HCT116 (cell line): ENCODE data around the gene TMIE. TPM values are rescaled to one million over a fixed set of nuclear protein-coding genes. Genes with fewer than 3 reads are reported as not detected.

Source experiments
- ATAC-seq: fragments of 200-7000 bp; cut with Tn5 transposase; 2 replicates; pipeline ENCODE4 v1.9.1; 2020; ENCODE audit warnings: mild to moderate bottlenecking, moderate library complexity
- BruUV-seq: library from RNA; stranded (reverse); fragments of 400-500 nt; replicated peaks from 2 replicates; lab custom pipeline; 2021; lab: Mats Ljungman, UMichigan
- CTCF ChIA-PET: fragments of 300-600 bp; sonication (Branson Sonifier 250); formaldehyde crosslinking; loops from one replicate; lab custom pipeline; 2021; ENCODE audit warnings: antibody characterized with exemption; lab: Charles Lee
- POLR2A ChIA-PET: fragments of 300-600, 350-600 bp; sonication (Branson Sonifier 250); formaldehyde crosslinking; loops from one replicate; lab custom pipeline; 2021; ENCODE audit warnings: antibody characterized with exemption; lab: Charles Lee
- RAD21 ChIA-PET, 2 experiments: fragments of 300-600 bp; sonication (Branson Sonifier 250); formaldehyde crosslinking; loops; one replicate each; lab custom pipeline; 2023; ENCODE audit warnings: low total read pairs in 2 of 2; ENCODE audit not compliant: uncharacterized antibody in 2 of 2, unreplicated experiment in 2 of 2, low non-redundant PET in 1 of 2; lab: Charles Lee
- DNase-seq: peaks from one replicate; pipeline ENCODE4 v3.0.0-alpha.2; 2010; ENCODE audit warnings: low read depth, low spot score
- H2AFZ ChIP-seq: fragments of 200-600 bp; shearing (Covaris generic), sonication (generic); 2 replicates; pipeline ENCODE4 v1.6.1; 2017; ENCODE audit warnings: low read depth, mixed run types, mixed read lengths, antibody characterized with exemption, low read length; ENCODE audit not compliant: poor library complexity, severe bottlenecking
- H3K27ac ChIP-seq: 2 replicates; pipeline ENCODE4 v1.5.1; 2012; ENCODE audit warnings: low read depth, low read length
- H3K27me3 ChIP-seq: fragments of 200-600 bp; sonication (generic); 2 replicates; pipeline ENCODE4 v1.6.1; 2016; ENCODE audit warnings: mixed run types, low read length, mixed read lengths; ENCODE audit not compliant: insufficient read depth
- H3K36me3 ChIP-seq, 2 experiments: fragments of 200-500 bp in 1 of 2; fragments of 200-600 bp in 1 of 2; sonication (Bioruptor generic) in 1 of 2; sonication (generic) in 1 of 2; 2 replicates each; pipeline versions ENCODE4 v1.5.1 to v1.6.1; 2014 to 2016; ENCODE audit warnings: low read length in 2 of 2, inconsistent platforms in 1 of 2, mixed read lengths in 1 of 2, mixed run types in 1 of 2; ENCODE audit not compliant: insufficient read depth in 2 of 2, control insufficient read depth in 1 of 2
- H3K4me1 ChIP-seq, 2 experiments: fragments of 200-600 bp in 1 of 2; sonication (generic) in 1 of 2; 2 replicates each; pipeline versions ENCODE4 v1.5.1 to v1.6.1; 2012 to 2017; ENCODE audit warnings: low read length in 2 of 2, inconsistent platforms in 1 of 2, mild to moderate bottlenecking in 1 of 2, mixed read lengths in 1 of 2, mixed run types in 1 of 2, moderate library complexity in 1 of 2; ENCODE audit not compliant: insufficient read depth in 2 of 2, control insufficient read depth in 1 of 2
- H3K4me2 ChIP-seq: fragments of 200-600 bp; sonication (generic); 2 replicates; pipeline ENCODE4 v1.6.1; 2017; ENCODE audit warnings: mixed run types, low read length, mixed read lengths
- H3K4me3 ChIP-seq, 2 experiments: fragments of 200-600 bp in 1 of 2; sonication (generic) in 1 of 2; replicated peaks in 1 of 2; 2 replicates each; pipeline ENCODE4 v1.5.1; 2011 to 2016; ENCODE audit warnings: low read length in 2 of 2, control low read depth in 1 of 2, low read depth in 1 of 2, mild to moderate bottlenecking in 1 of 2, mixed read lengths in 1 of 2, mixed run types in 1 of 2
- H3K79me2 ChIP-seq: fragments of 200-600 bp; sonication (generic); 2 replicates; pipeline ENCODE4 v1.6.1; 2017; ENCODE audit warnings: mild to moderate bottlenecking, mixed run types, low read length, moderate library complexity, mixed read lengths; ENCODE audit not compliant: insufficient read depth
- H3K9ac ChIP-seq: fragments of 200-600 bp; sonication (generic); 2 replicates; pipeline ENCODE4 v1.6.1; 2016; ENCODE audit warnings: low read length, mixed read lengths
- H3K9me2 ChIP-seq: fragments of 200-600 bp; sonication (generic), shearing (Covaris generic); 2 replicates; pipeline ENCODE4 v1.6.1; 2017; ENCODE audit warnings: mixed run types, mild to moderate bottlenecking, moderate library complexity; ENCODE audit not compliant: insufficient read depth
- H3K9me3 ChIP-seq, 2 experiments: fragments of 200-500 bp in 1 of 2; fragments of 200-600 bp in 1 of 2; sonication (Bioruptor generic) in 1 of 2; sonication (generic) in 1 of 2; 2 replicates each; pipeline ENCODE4 v1.6.1; 2014 to 2017; ENCODE audit warnings: low read length in 2 of 2, mixed read lengths in 2 of 2, inconsistent platforms in 1 of 2, low read depth in 1 of 2, mild to moderate bottlenecking in 1 of 2, mixed run types in 1 of 2, moderate library complexity in 1 of 2; ENCODE audit not compliant: control insufficient read depth in 1 of 2, insufficient read depth in 1 of 2
- H4K20me1 ChIP-seq: fragments of 200-600 bp; sonication (generic), shearing (Covaris generic); 2 replicates; pipeline ENCODE4 v1.6.1; 2017; ENCODE audit warnings: mixed run types, mild to moderate bottlenecking, moderate library complexity; ENCODE audit not compliant: insufficient read depth
- CTCF ChIP-seq, 3 experiments: fragments of 200-600 bp in 1 of 3; sonication (generic) in 1 of 3; IDR thresholded peaks in 2 of 3; conservative IDR thresholded peaks in 1 of 3; 2 replicates each; pipeline ENCODE4 v1.5.1; 2012 to 2017; ENCODE audit warnings: low read depth in 2 of 3, low read length in 2 of 3, antibody characterized with exemption in 1 of 3, borderline replicate concordance in 1 of 3, control low read depth in 1 of 3, mild to moderate bottlenecking in 1 of 3, mixed read lengths in 1 of 3, mixed run types in 1 of 3, moderate library complexity in 1 of 3; ENCODE audit not compliant: insufficient read depth in 1 of 3
- EGR1 ChIP-seq: IDR thresholded peaks from 2 replicates; pipeline ENCODE4 v1.6.1; 2012; ENCODE audit warnings: low read depth
- ELF1 ChIP-seq: IDR thresholded peaks from 2 replicates; pipeline ENCODE4 v1.6.1; 2012; ENCODE audit warnings: low read depth, borderline replicate concordance
- MAX ChIP-seq: IDR thresholded peaks from 2 replicates; pipeline ENCODE4 v1.6.1; 2012
- REST ChIP-seq: IDR thresholded peaks from 2 replicates; pipeline ENCODE4 v1.6.1; 2012; ENCODE audit warnings: low read depth
- SP1 ChIP-seq: IDR thresholded peaks from 2 replicates; pipeline ENCODE4 v1.6.1; 2012; ENCODE audit warnings: low read depth
- YY1 ChIP-seq: IDR thresholded peaks from 2 replicates; pipeline ENCODE4 v1.6.1; 2011; ENCODE audit warnings: low read length, low read depth, moderate library complexity, mild to moderate bottlenecking; ENCODE audit not compliant: insufficient replicate concordance; ENCODE audit errors: extremely low read depth
- ZFX ChIP-seq: fragments of 450-650 bp; IDR thresholded peaks from 2 replicates; pipeline ENCODE4 v1.6.1; 2017
- ZNF274 ChIP-seq: fragments of 200-500 bp; sonication (Bioruptor generic); IDR thresholded peaks from 2 replicates; pipeline ENCODE4 v1.6.1; 2014; ENCODE audit warnings: mild to moderate bottlenecking, low read depth, low read length, inconsistent platforms
- intact Hi-C: fragments of 100-400 bp; cut with micrococcal nuclease; formaldehyde crosslinking; loops from 2 replicates; pipeline ENCODE4 v1.10.0; 2022
- total RNA-seq: library from RNA; stranded (reverse); gene quantifications from one replicate; pipeline ENCODE4 v1.2.1, GENCODE V29; 2021; ENCODE audit not compliant: unreplicated experiment

TMIE gene
- total RNA-seq, 1 experiment from 2014 or later, result 0.74 TPM

- H4K20me1 ChIP-seq, result no peaks in the 10 kb centered on the region
- intact Hi-C loops, result no loop called here
- H3K79me2 ChIP-seq, result no peaks in the 10 kb centered on the region
- ChIA-PET CTCF (interaction anchor here (0.6 kb wide), 1 partner anchor 20 kb away, joined by 3 read pairs; no protein-coding TSS in a partner anchor), RAD21 (no interaction called here)
- H2AFZ ChIP-seq, result no peak overlapping the region
- no peaks in the 10 kb centered on the region for H3K9me3 ChIP-seq
- H3K4me1 ChIP-seq, result no peaks in the 10 kb centered on the region
- H3K9ac ChIP-seq, result no peak overlapping the region
- H3K27ac ChIP-seq, result no peak overlapping the region
- no peaks in the 10 kb centered on the region for H3K27me3 ChIP-seq
- H3K4me2 ChIP-seq, result no peak overlapping the region
- ATAC-seq, result no peak
- no peak for DNase-seq
- no peak for TF ChIP-seq REST
- TF ChIP-seq SP1, result no peak
- TF ChIP-seq CTCF (IDR thresholded peaks at IDR 0.05 in 2 of 3, conservative IDR thresholded peaks at IDR 0.05 in 1 of 3; ENCODE audit: borderline replicate concordance in 1 of 3, insufficient read depth in 1 of 3, low read depth in 2 of 3, low read length in 2 of 3), result no peak
- TF ChIP-seq EGR1, result no peak
- no peak for TF ChIP-seq MAX
- TF ChIP-seq ELF1, result no peak
- no peak for TF ChIP-seq ZNF274
- no peak for TF ChIP-seq YY1
- TF ChIP-seq ZFX, result no peak
- TF ChIP-seq, all 23 proteins: peak for 0
- BruUV-seq, result no TSS peak
- Histone ChIP-seq H3K36me3 (no peaks in the 10 kb centered on the region), H3K4me3 (no peak overlapping the region), H3K9me2 (no peaks in the 10 kb centered on the region)
- POLR2A ChIA-PET, result no interaction called here
Observed at GRCh38 chr3:46755646-46756045, 54.5 kb downstream of the TMIE start.
